Stimulated activated CD4-positive, alpha-beta T cell treated with anti-CD3 and anti-CD28 coated beads, Interleukin-12 subunit alpha, Interleukin-12 subunit beta, amount 100 ng/mL, for 24 hours (primary cell): Measurements from ENCODE around the gene POLE.
A peak's percentile ranks its signal among the peaks of the same experiment; 100 is the strongest.

Experiments used
- DNase-seq, 2 experiments: peaks; one replicate each; pipeline ENCODE4 v3.0.0-alpha.2; 2020; ENCODE audit warnings: low read depth in 2 of 2

The POLE gene

DNA sequence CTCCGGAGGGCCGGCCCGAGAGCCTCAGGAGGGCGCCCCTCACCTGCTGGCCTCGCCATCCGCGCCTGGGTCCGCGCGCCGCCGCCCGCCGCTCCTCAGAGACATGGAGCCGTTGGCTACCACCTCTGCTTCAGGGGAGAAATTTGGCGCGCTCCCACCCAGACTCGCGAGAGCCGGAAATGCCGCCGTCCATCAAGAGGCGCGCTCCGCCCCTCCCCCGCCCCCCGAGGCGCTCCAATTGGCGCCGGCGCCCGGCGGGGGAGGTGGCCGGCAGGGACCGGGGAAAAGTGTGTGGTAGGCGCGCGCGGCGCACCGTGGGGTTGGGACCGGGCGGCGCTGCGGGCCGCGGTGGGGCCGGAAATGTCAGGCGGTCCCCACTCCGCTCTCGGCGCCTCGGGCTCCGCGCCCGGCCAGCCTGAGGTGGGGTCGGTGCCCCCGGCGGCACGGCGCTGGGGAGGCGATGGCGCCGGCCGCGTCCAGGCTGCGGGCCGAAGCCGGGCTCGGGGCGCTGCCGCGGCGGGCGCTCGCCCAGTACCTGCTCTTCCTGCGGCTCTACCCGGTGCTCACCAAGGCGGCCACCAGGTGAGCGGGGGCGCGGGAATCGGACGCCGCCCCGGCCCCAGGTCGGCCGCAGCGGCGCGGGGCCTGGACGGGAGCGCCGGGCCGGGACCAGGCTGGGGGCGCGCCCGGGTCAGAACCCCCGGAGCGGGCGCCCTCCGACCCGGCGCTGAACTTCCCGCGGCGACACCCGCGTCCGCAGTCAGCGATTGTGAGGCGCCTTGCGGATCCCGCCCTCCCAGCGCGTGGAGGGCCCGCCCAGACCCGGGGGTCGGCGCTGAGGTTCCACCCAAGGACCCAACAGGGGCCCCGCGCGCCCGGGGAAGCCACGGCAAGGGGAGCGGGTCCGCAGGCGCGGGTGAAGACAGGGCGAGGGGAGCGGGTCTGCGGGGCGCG, at the start of gene POLE, which contains the start of gene PXMP2:
Gene POLE, minus strand, starts transcription at position 132 of the 954 bp plus-strand sequence. Its CDS starts 27 bp downstream, at position 105.
Gene PXMP2, plus strand, starts transcription at position 377 of the 954 bp plus-strand sequence. Its CDS starts 84 bp downstream, at position 461.
- peak; percentile 91 to 96 for DNase-seq

DNA sequence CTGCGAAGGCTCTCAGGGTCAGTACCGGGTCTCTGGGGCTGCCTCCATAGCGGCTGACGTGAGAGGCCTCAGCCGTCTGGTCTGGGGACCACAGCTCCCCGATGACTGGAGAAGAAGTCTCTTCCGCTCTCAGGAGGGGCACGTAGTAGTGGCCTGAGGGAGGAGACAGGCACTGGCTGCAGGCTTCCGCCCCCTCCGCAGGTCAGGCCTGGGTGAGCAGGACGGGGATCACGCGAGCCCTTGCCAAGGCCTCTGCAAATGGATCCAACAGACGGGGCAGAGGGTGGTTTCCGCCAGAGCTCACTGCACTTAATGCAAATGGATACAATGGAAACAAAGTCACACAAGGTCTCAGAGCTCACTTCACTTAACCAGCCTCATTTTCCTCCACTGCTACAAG, 49.8 kb upstream of the POLE start:
- DNase-seq = no peak

DNA sequence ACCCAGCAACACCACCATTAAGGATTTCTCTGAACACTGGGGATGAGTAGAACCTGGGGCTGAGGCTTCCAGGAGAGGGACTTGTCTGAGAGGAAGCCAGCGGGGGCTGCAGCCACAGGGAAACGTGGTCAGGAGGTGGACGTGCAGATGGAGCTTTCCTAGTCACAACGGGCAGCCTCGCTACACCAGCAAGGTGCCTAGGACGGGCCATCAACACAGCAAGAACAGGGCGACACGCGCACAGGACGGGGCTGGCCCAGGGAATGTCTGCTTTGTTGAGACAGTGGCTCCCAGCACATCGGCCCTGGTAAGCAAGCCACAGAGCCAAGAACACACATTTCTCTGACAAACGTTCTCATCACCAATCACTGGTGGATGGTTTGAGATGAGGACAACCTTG, 49.2 kb upstream of the POLE start:
- no peak for DNase-seq

DNA sequence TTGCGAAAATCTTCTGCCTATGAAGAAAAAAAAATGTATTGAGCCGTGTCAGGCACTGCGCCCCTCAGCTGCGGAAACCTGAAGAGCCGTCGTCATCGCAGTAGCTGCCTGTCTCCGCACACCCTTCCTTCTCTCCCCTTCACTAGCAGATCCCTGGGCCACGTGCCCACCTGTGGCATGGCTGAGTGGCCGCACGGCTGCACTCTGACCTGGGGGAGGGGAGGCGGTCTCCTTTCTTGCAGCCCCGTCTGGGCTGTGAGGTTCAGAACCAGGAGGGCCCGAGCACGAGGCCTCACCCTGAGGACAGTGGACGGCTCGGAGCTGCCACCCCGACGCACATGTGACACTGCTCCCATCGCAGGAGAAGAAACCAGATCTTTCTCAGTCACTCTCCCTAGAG, 48.4 kb upstream of the POLE start:
- DNase-seq = no peak

GRCh38 chr12:132734206-132734605, 47.1 kb upstream of the POLE start:
- DNase-seq = no peak

DNA sequence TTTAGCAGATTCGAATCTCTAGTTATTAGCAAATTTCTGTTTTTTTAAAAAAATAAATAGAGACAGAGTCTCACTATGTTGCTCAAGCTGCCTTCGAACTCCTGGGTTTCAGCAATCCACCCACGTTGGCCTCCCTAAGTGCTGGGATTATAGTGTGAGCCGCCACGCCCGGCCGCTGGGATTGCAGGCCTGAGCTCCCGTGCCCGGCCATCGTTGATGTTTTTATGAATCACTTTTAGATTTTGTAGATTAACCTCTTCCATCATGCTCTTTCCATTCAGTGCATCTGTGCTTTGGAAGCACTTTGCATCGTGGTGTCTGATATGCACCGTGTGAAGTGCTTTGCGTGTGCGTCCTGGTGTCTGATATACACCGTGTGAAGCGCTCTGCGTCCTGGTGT, 44.4 kb upstream of the POLE start:
- no peak for DNase-seq

- DNase-seq = no peak
Observed at GRCh38 chr12:132730353-132730752, 43.2 kb upstream of the POLE start.

DNA sequence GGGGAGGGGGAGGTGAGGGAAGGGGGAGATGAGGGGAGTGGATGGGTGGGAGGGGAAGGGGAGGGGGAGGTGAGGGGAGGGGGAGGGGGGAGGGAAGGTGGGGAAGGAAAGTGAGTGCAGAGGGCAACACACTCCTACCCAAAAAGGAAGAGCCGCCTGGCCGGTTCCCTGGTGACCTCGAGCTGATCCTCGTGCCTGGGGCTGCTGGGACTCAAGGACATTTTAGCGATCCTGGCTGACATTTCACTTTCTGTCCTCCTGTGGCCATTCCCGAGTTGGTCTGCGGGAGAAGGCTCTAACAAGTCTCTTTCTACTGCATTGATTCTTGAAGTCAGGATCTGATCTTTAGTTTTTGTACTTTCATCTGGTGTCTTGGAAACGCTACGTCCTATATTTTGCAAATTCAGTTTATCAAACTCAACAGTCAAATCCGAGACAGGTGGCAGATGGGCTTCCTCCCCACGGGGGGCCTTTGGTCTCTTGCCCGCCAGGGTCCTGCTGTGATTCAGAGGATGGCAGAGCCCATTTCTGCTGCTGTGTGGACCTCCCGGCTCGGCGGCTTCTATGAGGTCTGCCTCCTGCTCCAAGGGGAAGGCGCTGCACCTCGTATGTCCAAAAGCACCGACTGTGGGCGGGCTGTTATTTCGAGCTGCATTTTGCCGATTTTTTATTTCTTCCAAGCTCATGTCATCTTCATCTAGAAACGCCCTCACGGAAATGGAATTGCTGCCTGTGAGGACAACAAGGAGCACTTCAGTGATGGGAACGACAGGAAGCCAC, 42.6 kb upstream of the POLE start:
- DNase-seq = no peak

- no peak for DNase-seq
Observed at GRCh38 chr12:132728502-132728901, 41.4 kb upstream of the POLE start.

DNA sequence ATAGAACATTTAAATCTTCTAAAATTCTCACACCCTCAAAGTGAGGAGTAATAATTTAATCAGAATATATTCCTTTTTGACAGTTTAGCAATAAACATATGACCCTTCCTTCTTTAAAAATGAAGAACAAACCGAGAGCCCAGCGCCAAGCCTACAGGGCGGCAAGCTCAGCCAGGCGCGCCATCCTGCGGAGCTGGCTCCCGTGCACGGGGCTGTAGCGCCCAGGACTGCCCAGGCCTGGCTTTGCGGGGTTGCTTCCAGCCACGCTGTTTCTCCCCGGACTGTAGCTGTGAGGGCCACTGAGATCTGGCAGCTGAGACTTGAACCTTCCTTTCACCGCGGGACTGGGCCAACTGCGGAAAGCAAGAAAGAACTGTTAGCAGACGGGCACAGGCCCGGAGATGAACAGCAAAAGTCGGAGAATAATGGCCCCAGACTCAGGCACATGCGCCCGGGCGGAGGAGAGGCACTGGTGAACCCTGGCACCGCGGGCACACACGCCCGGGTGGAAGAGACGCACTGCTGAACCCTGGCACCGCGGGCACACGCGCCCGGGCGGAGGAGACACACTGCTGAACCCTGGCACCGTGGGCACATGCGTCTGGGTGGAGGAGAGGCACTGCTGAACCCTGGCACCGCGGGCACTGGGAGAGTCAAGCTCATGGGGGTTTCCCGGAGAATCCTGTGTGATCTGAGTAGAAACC, 40.1 kb upstream of the POLE start:
- DNase-seq = no peak

DNA sequence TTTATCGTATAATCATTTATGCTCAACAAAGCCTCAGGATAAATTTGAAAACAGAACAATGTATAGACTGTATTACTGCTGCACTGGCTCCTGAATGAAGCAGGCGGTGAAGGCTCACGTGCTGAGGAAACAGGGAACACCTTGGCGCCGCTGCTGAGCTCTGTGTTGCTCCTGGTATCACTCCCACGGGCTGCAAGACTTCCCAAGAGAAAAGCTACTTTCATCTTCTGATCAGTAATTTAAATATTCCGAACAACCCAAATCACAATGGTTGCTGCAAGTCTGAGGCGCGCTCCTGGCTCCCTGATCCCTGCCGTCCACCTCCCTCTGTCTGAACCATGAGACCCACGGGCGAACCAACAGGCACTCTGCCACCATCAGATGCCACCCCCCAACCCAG, 39.2 kb upstream of the POLE start:
- DNase-seq = no peak

DNA sequence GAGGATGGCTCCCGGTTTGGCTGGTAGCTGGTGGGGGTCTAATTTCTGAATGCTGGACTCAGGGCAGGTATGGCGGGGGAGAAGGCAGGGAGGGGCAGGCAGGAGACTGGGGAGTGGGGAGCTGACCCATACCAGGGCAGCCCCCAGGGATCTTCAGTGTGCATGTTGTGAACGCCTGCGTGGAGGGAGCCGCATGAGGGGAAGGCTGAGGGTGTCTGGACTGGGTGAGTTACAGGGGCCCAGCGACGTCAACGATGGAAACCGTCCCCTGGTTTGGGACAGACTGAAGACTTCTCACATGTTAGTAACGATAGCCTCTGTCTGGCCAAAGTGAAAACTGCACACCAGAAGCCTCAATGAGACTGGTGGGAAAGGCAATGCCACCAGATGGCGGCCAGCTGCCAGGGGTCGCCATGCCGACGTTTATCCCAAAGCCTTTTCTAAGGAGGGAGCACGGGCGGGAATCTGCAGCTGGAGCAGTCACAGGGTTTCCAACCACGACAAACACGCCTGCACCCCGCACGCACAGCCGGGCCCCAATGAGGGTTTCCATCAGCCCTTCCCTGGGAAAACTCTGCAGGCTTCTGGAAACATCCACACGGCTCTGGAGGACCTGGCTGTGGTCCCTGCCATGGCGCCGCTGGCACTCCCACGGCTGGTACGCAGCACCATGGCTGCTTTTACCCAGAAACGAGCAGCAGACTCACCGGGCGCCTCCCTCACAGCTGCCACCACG, 37.5 kb upstream of the POLE start:
- no peak for DNase-seq

DNA sequence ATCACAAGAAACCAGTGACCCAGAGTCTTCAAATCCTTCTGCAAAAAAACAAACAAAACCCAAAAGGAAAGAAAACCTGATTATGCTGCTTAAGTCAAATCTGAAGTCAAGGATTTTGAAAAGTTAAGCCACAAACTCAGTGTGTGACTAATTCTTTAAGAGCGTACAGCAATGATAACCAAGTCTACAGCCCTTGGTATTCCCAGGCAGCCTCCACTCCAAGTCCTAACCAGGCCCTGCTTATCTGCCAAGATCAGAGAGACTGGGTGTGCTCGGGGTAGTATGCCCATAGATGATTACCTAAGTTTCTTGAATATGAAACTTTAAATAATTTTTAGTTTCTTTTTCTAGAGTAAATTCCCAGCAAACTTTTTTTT, 36.6 kb upstream of the POLE start:
- DNase-seq = no peak

DNA sequence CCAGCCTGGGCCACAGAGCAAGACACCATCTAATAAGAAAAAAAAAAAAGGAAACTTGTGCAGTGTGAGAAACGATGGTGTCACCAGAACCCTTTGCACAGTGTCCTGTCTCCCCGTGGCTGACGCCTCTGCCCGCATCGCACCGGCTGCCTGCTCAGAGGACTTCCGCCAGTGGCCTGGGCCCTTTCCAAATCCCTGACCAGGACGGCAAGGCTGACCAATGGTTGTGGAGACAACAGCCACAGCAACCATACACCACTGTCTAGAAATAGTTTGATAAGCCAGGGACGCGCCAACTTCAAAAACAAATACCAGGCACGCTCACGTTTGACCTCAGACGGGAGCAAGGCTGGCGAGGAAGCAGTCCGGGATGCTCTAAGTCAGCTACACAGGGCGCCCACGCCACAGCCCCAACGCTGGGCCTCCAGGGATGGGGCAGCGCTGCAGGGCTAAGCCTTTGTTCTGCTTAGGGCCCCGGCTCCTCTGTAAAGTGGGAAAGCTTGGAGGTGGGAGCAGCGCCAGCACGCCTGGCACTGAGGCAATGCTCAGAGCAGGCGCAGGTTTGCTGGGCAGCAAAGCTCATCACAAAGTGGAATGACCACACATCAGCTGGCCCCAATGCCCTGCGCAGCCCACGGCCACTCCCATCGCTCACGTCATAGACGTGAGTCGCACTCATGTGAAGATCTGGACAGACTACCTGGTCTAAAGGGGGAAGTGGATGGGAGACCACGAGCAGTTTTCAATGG, 36.0 kb upstream of the POLE start:
- no peak for DNase-seq

DNA sequence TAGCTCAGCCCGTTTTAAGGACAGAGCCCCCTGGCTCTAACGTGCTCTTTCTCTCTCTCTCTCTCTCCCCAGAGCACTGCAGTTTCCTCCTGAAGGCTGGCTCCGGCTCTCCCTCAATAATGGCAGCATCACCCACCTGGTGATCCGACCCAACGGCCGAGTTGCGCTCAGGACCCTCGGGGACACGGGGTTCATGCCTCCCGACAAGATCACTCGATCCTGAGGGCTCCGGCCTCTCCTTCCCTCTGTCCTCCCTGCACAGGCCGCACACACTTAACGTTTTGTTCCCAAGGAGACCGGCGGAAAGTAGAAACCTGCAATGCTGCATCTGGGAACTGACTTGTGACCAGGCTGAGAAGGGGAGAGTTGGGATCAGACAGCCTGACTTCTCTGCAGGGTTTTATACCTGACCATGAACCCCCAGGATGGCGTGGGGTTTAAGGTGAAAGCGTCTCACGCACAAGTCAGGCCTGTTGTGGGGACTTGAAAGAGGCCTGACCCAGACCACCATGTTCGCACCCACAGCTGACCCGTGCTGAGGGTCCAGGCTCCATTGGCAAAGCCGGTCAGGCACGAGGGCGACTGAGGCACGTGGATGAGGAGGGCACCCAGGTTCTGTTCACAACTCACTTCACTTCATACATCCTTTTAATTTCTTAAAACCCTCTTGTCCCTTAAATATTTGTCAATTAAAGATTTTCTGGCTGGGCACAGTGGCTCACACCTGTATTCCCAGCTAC, 33.6 kb upstream of the POLE start:
- DNase-seq = no peak

- DNase-seq = no peak
Observed at GRCh38 chr12:132719954-132720324, 32.8 kb upstream of the POLE start.

DNA sequence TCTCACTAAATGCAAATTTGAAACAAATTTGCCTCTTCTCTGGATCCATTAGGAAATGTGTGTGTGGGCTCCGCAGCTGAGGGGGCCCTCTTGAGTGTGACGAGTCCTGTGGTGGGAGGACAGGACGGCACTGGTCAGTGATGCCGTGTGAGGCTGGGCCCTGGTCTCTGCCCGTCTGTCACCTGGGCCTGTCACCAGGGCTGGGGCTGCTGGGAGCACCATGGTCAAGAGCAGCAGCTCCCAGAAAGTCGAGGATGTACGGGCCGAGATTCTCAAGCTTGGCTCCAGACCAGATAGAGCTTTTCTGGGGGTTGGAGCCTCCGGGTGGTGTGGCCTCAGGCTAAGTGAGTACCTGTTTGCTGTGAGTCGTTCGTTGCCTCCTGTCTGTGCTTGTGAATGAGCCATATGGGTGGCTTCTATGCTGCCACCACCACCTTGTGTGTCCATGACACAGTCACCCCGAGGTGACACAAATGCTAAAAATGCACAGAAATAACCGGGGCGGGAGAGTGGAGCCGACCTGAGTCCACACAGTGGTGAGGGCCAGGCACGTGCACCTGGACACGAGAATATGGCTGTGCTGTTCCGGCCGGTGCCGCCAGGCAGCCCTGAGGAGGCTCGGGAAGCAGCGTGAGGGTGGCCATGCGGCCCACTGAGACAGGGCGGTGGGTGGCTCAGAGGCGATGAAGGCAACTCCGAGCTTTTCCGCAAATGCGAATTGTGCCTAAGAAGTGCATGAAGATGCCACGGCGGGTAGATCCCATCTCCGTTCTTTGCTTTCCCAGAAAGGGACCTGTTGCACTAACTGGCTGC, 32.2 kb upstream of the POLE start:
- DNase-seq = no peak

- no peak for DNase-seq
Observed at GRCh38 chr12:132718644-132719043, 31.5 kb upstream of the POLE start.
